HG02623 (cell line): ENCODE measurements around the gene STARD4.
A peak's percentile ranks its signal among the peaks of the same experiment; 100 is the strongest.

ENCODE experiments used
- ATAC-seq: cut with Tn5 transposase; IDR thresholded peaks from one replicate; pipeline ENCODE4 v1.9.1; 2021; ENCODE audit warnings: moderate library complexity; ENCODE audit not compliant: unreplicated experiment

STARD4 gene

DNA sequence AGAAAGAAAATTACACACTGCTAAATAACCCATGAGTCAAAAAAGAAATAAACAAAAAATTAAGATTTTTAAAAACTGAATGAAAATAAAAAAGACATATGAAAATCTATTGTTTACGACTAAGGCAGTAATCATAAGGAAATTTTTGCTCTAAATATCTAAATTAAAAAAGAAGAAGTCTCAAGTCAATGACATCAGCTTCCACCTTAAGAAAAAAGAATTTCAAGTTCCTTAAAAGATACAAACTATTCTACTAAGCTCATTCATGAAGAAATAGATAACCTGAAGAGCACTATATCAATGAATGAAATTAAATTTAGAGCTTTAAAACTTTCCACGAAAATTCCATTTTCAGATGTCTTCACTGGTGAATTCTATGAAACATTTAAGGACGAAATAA is 15.7 kb upstream of the STARD4 start:
- ATAC-seq, result no peak

- ATAC-seq, result no peak
Observed at GRCh38 chr5:111520908-111521307, 8.6 kb upstream of the STARD4 start.

- ATAC-seq, result no peak
Observed at GRCh38 chr5:111518777-111519176, 6.4 kb upstream of the STARD4 start.

- ATAC-seq, result no peak
Observed at GRCh38 chr5:111517853-111518501, 5.6 kb upstream of the STARD4 start.

- no peak for ATAC-seq
Observed at GRCh38 chr5:111514087-111514486, 1.8 kb upstream of the STARD4 start.

DNA sequence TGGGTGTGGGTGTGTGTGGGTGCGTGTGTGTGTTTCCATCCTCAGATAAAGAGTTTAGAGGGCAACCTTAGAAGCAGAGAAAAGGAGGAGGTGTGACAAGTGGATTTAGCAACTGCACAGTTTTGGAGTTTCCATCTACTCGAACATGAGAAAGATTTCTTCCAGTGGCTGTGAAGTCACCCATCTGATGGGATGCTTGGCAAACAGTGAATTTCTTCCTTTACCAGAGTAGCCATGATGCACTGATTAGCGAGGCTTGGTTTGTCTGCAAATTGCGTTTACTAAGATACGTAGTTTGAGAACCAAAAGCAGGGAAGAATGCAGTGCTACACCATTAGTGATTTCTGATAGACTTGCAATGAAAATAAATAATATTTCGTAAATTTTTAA is 791 bp upstream of the STARD4 start:
- no peak for ATAC-seq

DNA sequence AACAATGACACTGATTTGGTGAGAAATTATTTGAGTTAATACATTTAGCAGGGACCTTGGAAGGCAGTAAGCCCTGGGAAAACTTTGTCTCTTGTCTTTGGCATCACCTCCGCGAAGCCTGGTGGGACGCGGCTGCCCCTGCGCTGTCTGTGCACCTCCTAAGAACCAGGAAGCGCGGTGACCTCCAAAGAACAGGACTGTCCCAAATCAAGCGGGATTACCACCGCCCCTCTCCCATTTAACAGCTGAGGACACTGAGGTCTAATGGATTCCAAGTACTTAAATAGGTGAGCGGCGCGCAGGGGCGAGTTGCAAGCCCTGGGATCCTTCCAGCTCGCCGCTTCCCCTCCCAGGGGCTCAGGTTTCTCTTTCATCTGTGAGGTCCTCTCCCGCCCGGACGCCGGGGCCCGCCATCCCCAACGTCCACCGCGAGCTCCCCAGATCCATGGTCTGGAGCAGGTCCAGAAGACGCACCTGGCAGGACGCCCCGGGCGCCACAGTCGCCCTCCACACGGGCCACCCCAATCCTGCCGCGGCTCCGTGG is 432 bp downstream of the STARD4 start:
- peak; percentile 14 for ATAC-seq

GRCh38 chr5:111511174-111511830 is 1.0 kb downstream of the STARD4 start:
- ATAC-seq, result no peak

DNA sequence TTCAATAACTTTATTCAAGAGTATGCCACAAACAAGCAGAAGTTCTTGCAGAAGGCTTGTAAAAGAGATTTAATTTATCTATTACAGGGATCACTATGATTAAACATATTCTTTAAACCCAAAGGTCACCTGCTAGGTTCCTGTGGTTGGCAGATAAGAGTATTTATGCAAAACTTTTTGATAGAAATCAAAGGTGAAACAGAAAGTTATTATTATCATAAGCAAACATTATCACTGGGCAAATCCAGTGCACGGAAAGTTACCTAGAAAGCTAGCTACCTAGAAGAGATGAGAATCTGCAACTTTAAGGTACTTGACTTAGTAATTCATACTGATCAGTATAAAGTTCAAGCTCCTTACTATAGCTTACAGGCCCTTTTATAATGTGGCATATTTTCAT is 3.2 kb downstream of the STARD4 start:
- ATAC-seq, result no peak

DNA sequence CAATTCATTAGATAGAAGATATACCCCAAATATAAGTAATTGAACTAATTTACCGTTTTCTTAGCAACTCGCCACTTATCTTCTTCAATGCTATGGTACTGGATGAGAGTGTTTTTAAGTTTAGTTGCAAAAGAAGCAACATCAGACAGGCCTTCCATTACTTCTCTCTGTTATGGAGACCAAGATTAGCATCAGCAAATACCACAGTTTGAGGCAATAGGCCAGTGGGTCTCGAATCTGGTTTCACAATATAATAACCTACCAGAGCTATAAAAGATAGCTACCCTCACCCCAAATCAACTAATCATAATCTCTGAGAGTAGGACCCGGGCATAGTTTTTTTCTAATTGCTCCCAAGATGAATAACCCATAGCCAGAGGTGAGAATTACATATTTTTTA is 5.1 kb downstream of the STARD4 start:
- no peak for ATAC-seq

- ATAC-seq, result no peak
Observed at GRCh38 chr5:111505096-111505495, 7.2 kb downstream of the STARD4 start.

DNA sequence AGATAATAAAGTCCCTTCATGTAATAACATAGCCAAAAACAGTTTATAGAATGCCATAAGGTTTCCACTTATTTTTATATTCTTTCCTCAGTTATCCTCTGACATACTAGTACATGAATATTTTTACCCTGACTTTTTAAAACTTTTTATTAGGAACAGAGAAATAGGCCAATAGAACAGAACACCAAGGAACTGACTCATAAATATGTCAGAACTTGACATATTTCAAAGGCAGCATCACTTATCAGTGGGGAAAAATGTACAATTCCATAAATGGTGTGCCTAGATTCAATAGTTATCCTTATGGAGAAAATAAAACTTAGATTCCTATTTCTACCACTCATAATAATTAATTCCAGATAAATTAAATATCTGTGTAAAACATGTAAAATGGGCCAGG is 9.4 kb downstream of the STARD4 start:
- ATAC-seq, result no peak

GRCh38 chr5:111498346-111498745 is 14.0 kb downstream of the STARD4 start:
- ATAC-seq, result no peak

DNA sequence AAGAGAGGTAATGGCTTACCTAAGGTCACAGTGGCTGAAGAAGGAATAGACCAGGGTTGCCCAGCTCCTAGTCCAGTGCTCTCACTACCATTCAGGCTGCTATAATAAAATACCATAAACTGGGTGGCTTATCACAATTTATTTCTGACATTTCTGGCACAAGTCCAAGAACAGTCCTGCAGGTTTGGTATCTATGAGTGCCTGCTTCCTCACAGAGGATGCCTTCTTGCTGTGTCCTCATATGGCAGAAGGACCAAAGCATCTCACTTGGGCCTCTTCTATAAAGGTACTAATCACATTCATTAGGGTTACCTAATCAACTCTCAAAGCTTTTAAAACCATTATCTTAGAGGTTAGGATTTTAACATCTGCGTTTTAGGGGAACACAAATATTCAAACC is 17.2 kb downstream of the STARD4 start:
- no peak for ATAC-seq

DNA sequence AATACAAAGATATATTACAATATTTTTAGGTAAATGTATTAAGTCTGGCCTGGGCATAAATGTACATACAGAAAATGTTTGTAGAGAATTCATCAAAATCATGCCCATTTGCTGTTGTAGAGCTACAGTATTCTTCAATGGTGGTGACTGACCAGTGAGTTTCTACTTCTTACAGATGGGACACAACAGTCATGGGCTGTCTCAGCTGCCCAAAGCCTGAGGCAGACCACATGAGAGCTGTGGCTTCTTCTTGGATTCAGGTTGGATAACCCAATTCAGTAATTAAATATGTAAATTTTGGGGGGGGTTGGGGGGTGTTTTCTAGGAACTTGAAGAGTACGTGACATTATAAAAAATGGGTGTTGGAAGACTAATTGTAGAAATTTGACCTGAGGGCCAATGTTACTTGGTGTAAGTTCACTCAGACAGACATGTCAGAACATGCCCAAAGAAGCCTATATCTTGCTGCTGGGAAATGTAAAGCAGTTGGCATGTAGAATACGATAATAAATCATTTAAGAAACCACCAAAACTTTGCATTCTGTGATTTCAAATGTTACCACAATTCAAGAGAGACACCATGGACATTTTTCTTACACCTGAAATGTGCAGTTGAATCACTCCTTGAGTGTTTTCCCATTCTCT is 17.9 kb downstream of the STARD4 start:
- ATAC-seq, result no peak

DNA sequence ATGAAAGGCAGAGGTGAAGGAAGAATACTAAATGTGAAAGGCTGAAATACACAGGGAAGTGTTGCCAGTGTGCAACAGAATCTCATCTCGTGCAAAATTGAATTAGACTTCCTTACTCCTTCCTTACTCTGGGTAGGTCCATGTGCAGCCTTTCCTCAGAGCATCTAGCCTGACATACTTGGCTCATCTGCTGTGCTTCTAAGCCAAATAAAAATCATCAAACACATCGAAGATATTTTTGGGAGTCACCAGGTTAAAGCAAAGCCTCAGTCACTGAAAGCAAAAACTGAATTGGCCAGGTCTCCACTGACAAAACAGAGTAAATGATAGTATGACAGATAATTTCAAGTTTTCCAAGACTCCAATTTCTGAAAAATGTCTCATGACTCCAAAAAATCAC is 19.3 kb downstream of the STARD4 start:
- no peak for ATAC-seq

GRCh38 chr5:111488353-111488752 is 24.0 kb downstream of the STARD4 start:
- ATAC-seq, result no peak

- no peak for ATAC-seq
Observed at GRCh38 chr5:111486926-111487325, 25.4 kb downstream of the STARD4 start.

- no peak for ATAC-seq
Observed at GRCh38 chr5:111486055-111486454, 26.3 kb downstream of the STARD4 start.

GRCh38 chr5:111480346-111480745 is 32.0 kb downstream of the STARD4 start:
- no peak for ATAC-seq

- ATAC-seq, result no peak
Observed at GRCh38 chr5:111478898-111479297, 33.4 kb downstream of the STARD4 start.

DNA sequence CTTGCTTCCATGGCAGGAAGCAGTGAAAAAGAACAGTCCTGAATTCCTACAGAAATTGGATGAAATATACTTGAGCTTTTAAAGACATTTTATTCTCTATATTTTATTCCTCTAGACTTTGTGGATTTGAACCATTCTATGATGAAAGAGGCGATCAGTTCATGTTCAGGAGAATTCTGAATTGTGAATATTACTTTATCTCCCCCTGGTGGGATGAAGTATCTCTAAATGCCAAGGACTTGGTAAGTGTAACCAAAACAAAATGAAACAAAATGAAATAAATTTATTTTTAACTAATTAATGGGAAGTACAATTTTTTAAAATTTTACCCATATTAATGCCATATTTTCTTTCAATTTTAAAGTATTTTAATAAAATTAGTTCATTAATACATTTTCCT is 34.1 kb downstream of the STARD4 start:
- no peak for ATAC-seq
